ENCODE results near the gene FAM204A.
A peak's percentile ranks its signal among the peaks of the same experiment; 100 is the strongest.

The FAM204A gene

DNA sequence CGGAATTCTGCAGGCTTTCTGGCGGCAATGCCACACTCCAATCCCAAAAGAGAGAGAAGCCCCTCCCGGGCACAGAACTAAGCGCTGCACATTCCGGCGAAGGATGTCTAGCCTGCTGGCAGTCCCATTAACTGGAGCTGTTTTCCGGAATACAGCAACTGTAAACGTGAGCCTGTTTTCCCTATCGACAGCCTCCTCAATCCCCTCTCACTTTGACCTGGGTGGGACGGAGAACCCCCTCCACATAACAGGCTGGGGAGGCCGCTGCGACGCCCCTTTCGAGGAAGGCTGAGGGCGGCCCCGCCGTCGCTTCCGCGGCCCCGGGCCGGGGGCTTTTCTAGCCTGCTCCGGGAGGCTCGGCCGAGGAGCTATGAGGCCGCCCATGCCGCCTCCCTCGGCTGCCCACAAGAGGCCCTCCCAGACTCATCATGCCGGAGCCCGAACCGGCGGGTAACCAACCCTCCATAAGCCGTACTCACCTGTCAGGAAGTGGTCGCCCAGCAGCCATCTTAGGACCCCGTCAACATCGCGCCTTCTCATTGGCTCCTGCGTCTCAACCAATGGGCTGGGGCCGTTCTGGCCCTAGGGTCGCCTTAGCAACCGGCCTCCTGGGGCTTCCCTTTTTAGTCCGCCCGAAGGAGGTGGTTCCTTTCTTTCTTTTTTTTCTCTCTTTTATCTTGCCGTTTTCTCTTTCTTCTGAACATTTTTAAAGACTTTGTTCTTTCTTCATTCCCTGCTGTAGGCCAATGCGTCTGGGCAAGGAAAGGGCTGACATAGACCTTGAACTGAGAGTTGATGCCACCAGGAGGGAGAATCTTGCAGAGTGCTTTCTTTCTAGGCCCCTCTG, at the start of gene FAM204A:
Gene FAM204A, minus strand, starts transcription at position 534 of the 847 bp plus-strand sequence. CDS start 5,909 bp downstream, outside the sequence.
- DNase-seq = peak; percentile 97

DNA sequence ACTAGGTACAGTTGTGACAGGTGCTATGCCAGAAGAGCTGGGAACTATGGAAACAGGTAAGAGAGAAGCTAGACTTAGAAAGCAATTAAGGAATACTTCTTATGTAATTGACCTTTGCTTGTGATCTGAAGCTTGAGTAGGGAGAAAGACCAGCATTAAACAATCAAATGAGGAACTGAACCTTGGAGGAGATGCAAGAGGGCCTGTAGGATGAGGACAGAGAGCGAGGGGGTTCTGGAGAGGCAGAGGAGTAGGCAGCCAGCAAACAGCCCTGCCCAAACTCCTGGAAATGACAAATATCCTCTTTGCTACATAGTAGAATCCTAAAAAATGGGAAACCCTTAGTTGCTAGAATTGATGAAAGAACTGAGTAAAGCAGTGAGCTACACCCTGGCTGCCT, 41.6 kb upstream of the FAM204A start:
- no peak for DNase-seq

DNA sequence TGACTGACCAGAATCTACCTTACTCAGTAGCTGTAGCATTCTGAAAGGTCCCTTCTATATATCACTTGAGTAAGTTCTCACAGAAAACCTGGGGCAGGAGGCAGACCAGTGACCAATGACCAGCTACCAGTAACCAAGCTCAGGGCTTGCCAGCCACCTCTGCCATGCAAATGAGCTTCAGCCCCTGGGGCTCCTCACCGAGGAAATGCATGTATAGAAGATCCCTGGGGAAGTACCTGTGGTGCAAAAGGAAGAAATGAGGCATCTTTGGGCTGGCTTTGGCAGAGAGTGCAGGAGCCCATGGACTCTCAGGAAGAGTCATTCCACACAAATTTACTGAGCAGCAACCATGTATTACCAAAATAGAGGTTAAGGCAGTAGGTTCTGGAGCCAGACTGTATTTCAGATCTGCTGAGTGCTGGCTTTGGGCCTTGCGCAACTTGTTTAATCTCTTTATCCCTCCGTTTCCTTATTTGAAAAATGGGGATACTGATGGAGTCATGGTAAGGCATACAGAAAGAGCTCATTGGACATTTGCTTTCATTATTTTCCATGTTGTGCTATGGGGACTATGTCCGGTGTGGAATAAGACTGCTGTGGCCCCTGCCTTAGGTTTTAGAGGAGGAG, 41.1 kb upstream of the FAM204A start:
- DNase-seq = no peak

DNA sequence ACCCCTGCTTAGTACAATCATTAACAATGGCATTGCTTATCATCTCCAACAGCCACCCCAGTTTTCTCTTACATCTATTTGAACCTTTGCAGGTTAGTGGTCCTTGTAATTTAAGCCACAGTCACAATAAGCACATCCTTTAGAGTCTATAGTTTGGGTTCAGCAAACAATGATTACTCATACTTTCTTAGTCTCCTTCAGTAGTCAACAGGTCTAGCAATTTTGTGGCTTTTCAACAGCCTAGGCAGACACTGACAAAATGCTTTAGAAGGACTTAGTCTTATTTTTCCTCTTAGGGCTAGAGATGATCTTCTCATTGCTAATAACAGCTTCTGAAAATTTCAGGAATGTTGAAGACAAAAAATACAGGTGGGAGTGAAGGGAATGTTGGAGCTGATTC, 32.3 kb upstream of the FAM204A start:
- no peak for DNase-seq

DNA sequence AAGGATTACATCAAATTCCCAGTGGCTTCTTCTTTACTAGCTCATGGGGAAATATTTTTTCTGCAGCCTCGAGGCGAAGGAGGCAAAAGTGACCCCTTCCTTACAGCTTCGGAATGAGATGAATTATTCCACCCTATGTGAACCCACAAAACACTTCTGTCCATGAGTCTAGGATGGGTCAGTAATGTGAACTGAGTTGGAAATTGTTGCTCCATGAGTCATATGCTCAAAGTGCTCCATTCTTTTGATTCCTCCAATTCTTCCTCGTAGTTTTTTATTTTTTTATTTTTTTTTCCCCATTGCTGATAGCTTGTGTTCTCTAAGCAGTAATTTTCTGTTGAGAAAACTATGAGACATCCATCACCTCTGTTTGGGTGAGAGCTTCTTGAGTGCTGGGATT, 31.7 kb upstream of the FAM204A start:
- no peak for DNase-seq

DNA sequence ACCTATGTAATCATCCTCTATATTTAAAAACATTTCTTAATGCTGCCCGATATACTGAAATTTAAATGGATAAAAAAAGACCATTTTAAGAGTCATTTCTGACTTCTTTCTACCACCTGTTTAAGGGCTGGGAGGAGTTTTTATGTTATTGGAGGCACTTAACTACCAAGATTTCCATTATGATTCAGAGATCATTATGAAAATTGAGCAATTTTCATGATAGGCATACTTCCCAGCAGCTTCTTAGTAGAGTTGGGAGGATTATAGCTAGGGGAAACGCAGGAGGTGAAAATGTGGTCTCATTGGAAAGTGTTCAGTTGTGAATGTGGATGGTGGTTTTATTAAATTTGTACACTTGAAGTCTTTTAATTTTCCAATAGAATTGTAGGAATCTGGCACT, 28.4 kb upstream of the FAM204A start:
- DNase-seq = no peak

DNA sequence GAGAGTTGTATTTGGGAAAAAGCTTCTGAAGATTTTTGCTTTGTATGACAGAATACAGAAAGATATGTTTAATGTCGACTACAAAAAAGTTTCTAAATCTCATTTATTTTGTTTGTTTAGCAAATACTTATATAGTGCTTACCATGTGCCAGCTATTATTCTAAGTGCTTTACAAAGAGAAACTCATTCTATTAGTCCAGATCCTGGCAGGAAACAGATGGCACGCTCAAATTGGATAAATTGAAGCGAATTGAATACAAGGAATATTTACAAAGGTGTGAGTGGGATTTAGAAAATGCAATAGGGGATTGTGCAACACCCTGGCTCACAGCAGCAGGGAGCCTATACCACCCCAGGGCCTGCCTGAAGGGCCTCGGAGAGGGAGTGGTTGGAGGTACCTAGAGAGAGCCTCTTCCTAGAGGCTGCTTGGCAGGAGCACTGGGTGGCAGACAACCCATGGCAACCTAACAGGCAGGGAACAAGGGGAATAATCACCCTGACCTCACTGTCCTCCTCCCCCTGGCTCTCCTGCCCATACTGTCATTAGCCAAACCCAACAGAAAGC, 27.6 kb upstream of the FAM204A start:
- no peak for DNase-seq

DNA sequence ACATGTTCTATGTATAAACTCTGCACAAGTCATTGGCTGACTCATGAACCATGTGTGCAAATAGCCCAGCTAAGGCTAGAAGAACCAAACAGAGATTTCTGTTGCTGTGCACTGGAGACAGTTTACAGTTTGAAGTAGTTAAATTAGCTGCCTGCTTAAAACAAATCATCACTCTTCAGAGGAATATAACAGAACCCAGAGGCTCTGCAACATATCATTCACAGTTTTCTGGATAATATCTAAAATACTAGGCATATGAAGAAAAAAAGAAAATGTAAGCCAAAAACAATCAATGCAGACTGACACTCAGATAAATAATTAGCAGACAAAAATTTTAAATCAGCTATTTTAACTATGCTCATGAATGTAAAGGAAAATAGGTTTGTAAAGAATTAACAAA, 23.6 kb upstream of the FAM204A start:
- no peak for DNase-seq

DNA sequence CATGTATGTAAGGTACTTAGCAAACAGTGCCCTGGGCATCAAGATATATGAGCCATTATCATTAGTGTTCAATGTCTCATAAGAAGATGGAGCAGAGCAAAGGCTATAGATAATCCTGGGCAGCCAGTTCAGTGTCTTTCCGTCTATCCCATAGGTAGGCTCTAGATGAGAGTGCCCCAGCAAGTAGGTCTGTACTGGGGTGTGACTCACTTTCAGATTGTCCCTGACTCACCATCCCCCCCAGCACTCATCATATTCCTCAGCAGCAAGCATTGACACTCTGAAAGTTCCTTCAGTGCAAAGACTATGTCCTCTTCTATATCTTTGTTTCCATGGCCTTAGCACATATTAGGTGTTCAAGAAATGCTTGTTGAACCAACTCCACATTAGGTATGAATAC, 20.0 kb upstream of the FAM204A start:
- no peak for DNase-seq

DNA sequence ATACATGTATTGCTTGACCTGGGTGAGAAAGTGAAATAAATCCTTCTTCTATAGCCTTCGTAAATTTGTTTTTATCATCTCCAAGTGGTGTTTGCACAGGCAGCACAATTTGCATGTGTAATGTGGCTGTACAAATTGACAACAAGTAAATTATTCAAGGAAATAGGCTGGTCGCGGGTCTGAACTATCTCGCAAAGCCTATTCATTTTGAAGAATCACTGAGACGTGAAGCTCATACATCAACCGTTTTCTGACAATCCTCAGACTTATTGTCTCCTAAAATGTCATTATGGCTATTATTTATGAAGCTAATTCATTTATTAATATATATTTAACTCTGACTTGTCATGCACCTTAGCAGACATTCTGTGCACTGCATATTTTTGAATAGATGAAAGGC, 16.2 kb upstream of the FAM204A start:
- DNase-seq = no peak

DNA sequence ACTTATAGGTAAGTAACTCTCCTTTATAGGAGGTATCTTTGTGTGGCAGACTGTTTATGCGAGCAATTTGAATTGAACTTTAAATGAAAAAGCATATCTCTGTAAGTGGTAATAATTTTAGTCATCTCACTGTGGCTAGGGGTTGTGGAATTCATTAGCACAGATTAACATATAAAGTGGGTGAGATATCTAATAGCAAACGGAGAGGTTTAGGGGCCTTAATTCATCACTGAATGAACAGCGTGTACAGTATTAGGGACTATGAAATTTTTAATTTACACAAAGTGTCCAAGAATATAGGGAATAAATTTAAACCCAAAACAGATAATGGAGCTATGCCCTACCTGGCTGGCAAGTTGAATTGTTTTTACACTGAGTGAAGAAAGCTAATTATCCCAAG, 15.7 kb upstream of the FAM204A start:
- DNase-seq = no peak

DNA sequence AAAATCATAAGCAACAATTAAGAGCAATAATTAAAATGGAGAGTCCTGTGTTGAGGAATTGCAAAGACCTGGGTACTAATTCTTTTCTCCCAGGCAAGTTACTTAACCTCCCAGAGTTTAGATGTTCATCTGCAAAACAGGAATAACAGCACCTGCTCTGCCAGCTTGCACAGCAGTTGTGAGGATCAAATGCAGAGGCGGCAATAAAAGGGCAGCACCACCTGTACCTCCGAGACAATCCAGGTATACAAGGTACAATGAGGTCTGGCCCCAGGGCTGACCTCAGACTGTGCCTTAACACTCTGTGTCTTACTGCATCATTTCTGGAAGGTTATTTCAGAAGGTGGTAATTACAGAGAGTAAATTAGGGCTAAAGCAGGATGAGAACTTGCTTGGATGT, 14.5 kb upstream of the FAM204A start:
- no peak for DNase-seq

DNA sequence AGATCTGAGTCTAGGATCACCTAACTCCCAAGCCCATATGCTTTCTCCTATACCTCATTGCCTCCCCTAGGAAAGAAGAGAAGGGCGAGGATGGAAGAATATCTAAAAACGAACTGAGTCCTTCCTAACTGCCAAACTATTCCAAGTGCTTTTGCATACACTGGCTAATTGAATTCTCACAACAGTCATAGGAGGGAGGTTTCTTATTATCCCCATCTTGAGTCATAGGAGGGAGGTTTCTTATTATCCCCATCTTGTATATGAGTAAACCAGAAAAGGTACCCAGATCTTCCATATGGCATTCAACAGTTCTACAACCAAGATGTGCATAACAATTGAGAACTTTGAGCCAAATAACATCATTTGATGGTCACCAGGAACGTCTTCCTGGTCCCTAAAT, 13.1 kb upstream of the FAM204A start:
- DNase-seq = no peak

DNA sequence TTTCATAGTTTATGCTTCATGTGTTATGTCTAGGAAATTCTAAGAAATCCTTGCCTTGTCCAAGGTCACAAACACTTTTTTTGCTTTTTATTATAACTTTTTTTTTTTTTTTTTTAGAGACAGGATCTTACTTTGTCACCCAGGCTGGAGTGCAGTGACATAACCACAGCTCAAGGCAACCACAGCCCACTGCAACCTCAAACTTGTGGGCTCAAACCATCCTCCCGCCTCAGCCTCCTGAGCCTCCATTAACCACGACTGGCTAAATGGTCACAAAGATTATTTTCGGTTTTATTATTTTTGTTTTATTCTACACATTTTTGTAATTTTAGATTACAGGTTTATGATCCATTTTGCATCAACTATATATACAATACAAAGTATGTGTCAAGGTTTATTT, 7.1 kb upstream of the FAM204A start:
- DNase-seq = peak; percentile 8

DNA sequence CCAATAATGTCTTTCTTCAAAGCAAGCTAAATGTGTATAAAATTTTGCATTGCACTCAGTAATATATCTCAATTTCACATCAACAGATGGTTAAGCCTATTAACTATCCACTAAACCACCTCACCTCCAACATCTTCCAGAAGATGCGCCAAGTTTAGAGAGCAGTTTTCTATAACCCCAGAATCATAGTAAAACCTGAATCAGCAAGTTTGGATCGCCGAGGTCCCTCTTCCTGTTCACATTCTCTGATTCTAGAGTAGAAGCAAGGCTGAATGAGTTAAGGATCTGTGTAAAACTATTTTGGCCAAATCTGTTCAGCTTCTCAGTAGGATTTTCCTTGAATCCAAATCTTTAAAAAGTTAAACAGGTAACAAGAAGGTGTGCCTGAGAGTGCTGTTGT, 1.4 kb upstream of the FAM204A start:
- no peak for DNase-seq

DNA sequence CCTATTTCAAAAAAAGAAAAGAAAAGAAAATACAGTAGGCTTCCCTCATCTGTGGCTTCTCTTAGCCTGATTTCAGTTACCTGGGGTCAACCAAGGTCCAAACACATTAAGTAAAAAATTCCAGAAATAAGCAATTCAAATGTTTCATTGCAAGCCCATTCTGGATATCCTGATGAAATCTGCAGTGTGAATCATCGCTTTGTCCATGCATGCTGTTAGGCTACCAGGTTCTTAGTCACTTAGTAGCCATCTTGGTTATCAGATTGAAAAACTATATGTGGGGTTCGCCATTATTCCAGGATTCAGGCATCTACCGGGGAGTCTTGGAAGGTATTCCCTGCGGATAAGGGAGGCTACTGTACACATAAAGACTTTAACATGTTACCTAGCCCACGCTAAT, 991 bp upstream of the FAM204A start:
- DNase-seq = no peak

DNA sequence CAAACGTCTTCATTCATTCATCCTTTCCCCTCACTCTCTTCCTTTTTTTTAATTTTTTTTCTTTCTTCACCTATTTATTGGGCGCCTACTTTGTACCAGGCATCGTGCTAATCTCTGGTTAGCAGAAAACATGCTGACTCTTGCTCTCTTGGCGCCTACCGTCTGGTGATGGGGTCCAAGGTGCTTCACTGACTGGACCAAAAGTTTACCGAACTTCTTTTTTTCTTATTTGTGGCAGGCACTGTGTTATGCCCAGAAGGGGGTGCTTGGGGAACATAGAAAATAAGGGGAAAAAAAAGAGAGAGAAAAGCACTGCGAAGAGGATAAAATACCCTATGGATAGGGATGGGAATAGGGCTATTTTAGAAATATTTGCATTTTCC, 505 bp upstream of the FAM204A start:
- DNase-seq = no peak

DNA sequence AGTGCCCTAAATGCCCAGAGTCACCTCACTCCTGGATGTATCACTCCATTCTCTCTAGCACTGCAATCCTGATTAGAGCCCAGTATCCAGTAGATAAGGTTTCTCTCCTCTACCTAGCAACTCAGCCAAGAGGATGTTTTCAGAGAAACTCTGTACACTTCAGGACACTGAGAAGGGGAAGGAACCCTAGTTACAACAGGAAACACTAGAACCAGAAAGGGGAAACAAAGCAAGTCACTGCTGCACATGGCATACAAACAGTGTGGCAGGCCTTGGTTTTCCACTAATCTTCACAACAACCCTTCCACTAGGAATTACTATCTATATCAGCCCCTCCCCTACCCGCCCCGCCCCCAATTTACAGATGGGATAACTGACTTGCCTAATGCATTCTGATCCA, 1.6 kb downstream of the FAM204A start:
- peak; percentile 3 for DNase-seq

DNA sequence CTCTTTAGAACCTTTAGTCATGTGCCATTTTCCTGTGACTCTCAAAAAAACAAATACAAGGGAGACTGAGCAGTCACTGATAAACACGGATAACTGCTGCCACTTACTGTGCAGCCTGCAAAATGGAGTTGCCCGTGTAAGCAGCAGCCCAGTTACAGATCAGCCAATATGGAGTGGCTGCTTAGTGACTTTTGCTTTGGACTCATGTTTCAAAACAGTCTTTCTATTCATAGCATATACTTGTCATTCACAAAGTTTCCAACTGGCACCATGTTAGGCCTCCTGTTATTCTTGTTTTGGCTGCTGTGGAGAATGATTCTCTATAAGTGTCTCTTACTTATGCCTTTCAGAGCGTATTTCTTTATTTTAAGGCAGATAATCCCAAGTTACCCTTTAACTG, 3.0 kb downstream of the FAM204A start:
- DNase-seq = no peak

DNA sequence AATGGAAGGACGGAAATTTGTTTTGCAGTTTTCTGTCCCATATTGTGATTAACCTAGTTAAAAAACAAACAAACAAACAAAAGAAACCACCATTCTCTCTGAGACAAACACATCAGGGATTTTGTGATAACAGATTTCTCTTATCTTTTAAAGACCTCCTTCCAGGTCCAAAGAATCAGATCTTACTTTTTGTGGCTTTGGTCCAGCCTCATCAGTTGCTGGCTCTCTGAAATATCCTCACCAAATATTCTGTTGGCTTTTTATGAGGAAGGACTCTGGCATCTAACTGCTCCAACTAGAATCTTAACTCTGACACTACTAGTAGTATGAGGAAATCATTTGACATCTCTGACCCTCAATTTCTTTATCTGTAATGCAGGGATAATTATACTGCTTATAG, 4.8 kb downstream of the FAM204A start:
- DNase-seq = no peak

DNA sequence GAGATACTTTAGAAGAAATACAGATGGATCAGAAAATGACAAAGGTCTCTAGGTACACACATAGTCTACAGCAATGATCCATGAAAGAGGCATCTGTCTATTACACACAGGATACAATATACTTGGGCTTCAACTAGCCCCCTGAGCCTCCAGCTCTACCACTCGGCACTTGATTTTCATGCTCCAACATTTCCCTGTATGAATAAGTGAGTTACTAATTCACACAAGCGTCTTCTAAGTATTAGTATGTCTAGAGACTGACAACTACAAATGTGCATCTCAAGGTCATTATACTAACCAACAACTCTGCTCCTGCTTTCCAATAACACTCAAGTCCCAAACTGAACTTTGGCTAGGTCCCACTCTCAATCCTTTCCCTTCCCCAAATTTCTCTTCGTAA, 8.3 kb downstream of the FAM204A start:
- DNase-seq = no peak

DNA sequence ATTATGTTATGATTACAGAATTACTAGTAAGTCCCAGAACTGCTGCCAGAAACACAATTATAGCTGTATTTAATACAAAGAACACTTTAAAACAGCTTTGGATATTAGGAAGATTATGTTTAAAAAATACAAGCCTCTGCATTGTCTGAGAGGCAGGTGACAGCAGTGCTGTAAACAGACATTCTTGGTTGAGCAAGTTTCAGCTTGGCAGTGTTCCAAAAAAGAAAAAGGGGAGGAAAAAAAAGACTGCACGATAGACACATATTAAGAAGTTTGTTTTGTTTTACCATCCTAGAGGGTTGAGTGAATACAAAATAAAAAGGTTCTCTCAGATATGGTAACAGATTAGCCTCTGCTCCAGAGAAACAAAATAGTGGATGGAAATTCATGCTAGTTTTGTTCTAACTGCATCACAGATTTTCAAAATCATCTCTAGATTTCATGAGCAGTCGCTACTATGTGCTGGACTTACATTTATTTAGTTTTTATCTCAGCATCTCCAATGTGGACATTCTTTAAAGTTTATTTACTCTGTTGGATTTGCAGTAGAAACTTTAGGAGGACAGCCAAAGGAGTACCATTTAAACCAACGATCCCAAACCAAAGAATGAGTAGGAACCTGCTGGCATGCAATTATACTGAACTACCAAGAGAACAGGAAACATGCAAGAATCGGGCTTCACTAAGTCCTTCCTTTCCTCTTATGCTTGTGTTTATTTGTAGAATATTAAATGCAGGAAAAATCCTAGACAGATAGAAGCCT, 9.0 kb downstream of the FAM204A start:
- DNase-seq = no peak

DNA sequence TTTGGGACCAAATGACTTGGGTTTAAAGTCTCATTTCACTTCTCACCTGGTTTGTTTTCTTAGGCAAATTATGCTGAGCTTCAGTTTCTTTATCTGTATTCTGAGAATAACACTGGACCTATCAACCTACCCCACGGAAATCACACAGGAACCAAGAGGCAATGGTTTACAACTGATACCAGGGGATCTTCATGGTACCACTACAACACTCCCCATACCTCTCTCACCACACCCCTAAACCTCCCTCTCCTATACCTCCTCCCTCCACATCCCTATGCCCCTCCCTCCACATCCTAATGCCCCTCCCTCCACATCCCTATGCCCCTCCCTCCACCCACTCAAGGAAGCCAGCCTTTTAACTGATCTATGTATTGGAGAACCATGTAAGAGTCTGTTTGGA, 9.9 kb downstream of the FAM204A start:
- peak; percentile 4 for DNase-seq
